Loucy (cell line): ENCODE measurements around the gene KRTAP12-3.

Source experiments
- CTCF ChIP-seq: fragments of 200-600 bp; sonication (generic); conservative IDR thresholded peaks from 2 replicates; pipeline ENCODE4 v1.5.1; 2014; ENCODE audit warnings: mild to moderate bottlenecking, antibody characterized with exemption, low read length
- EZH2phosphoT487 ChIP-seq: fragments of 200-600 bp; IDR thresholded peaks from 2 replicates; pipeline ENCODE4 v1.6.1; 2018; ENCODE audit warnings: antibody characterized with exemption, mild to moderate bottlenecking, moderate library complexity, borderline replicate concordance

DNA sequence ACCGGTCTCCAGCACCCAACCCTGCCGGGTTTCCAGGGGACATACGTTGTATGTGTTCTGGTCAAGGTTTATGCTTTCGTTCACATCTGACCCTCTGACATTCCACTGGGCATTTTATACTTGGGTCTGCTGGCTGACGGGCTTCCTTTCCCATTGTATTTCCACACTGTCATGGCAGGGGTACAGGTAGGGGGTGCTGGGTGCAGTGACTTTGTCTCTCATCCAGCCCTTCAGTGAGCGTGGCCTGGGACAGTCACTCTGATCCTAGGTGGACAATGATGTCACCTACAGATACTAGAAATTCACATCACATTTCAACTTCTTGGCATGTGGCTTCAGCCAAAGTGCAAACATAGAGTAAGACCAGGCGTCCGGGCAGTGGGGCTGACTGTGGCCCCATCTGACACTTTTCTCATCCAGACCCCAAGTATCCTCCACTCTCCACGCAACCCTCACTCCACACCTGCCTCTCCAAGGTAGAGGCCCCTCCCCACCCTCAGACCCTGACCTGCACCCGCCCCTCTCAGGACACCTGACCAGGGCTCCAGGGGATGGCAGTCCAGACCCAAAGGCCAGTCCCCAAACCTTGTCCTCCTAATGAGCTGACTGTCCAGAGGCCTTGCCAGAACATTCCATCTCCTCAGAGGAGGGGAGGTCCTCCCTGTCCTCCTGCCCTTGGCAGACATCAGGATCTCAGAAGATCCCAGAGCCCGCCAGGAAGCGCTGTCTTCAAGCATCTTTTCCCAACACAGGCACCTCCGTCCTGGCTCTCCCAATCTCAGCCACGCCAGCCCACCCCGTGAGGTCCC, 21.3 kb upstream of the KRTAP12-3 start:
- TF ChIP-seq CTCF (no peak), EZH2phosphoT487 (no peak)
